Amniotic stem cell (primary cell): ENCODE measurements around the gene KCTD13.
"Not testable (repeated sequence)": the region's sequence is repeated elsewhere in the genome, so short reads cannot be mapped to it uniquely, and the experiment has no call there.

Source experiments
- DNase-seq: peaks from one replicate; lab custom pipeline; 2025; lab: John Stamatoyannopoulos, UW

KCTD13 gene

GRCh38 chr16:29878172-29878571 is 47.9 kb downstream of the KCTD13 start:
- no peak for DNase-seq

GRCh38 chr16:29877266-29877961 is 48.6 kb downstream of the KCTD13 start:
- no peak for DNase-seq

GRCh38 chr16:29876594-29877249 is 49.3 kb downstream of the KCTD13 start:
- DNase-seq = no peak

- no peak for DNase-seq
Measured at GRCh38 chr16:29876217-29876593, 49.8 kb downstream of the KCTD13 start.

- DNase-seq = no peak
Measured at GRCh38 chr16:29875206-29875605, 50.8 kb downstream of the KCTD13 start.

- no peak for DNase-seq
Measured at GRCh38 chr16:29873319-29873718, 52.7 kb downstream of the KCTD13 start.

- DNase-seq = no peak
Measured at GRCh38 chr16:29871822-29872546, 54.0 kb downstream of the KCTD13 start.

GRCh38 chr16:29869067-29869466 is 57.0 kb downstream of the KCTD13 start:
- not testable (repeated sequence) for DNase-seq

- DNase-seq = no peak
Measured at GRCh38 chr16:29868396-29869009, 57.5 kb downstream of the KCTD13 start.

GRCh38 chr16:29864205-29864604 is 61.8 kb downstream of the KCTD13 start:
- no peak for DNase-seq

- no peak for DNase-seq
Measured at GRCh38 chr16:29863669-29863984, 62.4 kb downstream of the KCTD13 start.

GRCh38 chr16:29862884-29863668 is 63.0 kb downstream of the KCTD13 start, which contains the start of gene CDIPT:
CDIPT (minus strand) TSS chr16:29863226; CDS start chr16:29862857, 369 bp downstream.
- DNase-seq = peak; percentile 91

GRCh38 chr16:29862383-29862883 is 63.6 kb downstream of the KCTD13 start:
- DNase-seq = peak; percentile 14

GRCh38 chr16:29860218-29860617 is 65.8 kb downstream of the KCTD13 start:
- no peak for DNase-seq

- DNase-seq = no peak
Measured at GRCh38 chr16:29858974-29859373, 67.1 kb downstream of the KCTD13 start.

- no peak for DNase-seq
Measured at GRCh38 chr16:29858149-29858849, 67.7 kb downstream of the KCTD13 start.

GRCh38 chr16:29857133-29857760 is 68.8 kb downstream of the KCTD13 start:
- DNase-seq = no peak
